Erythroblast (primary cell): Measurements from ENCODE around the gene VASH2.

Experiments used
- GATA1 ChIP-seq: IDR thresholded peaks from 2 replicates; pipeline ENCODE4 v1.6.1; 2011; ENCODE audit warnings: low read depth, mild to moderate bottlenecking, control low read depth, low read length, moderate library complexity
- POLR2A ChIP-seq: IDR thresholded peaks from 2 replicates; pipeline ENCODE4 v1.6.1; 2011; ENCODE audit warnings: mild to moderate bottlenecking, low read length

- TF ChIP-seq POLR2A (no peak), GATA1 (no peak)
These were observed 16.4 kb upstream of the VASH2 start for GRCh38 chr1:212933815-212934471.
